Left colon (tissue), 2 donors: Measurements from ENCODE around the gene ADARB2. TPM values are rescaled to one million over a fixed set of nuclear protein-coding genes. Genes with fewer than 3 reads are reported as not detected.

Experiments used
- ATAC-seq: fragments of 200-7000 bp; cut with Tn5 transposase; one replicate; pipeline ENCODE4 v1.9.1; 2020; ENCODE audit warnings: mild to moderate bottlenecking, moderate library complexity
- DNase-seq, 2 donors: peaks; one replicate each; pipeline ENCODE4 v3.0.0-alpha.2; 2020
- intact Hi-C, 2 donors: fragments of 100-400 bp; cut with DNase I in 1 of 2; cut with micrococcal nuclease in 1 of 2; formaldehyde crosslinking; loops; one replicate each; pipeline versions ENCODE4 v1.11.2 to v1.14.0; 2022; cut with DNase I, micrococcal nuclease
- total RNA-seq, 2 donors: library from RNA; stranded (reverse); fragmentation: NEBNext Ultra II Directional; extraction: Animal tissue kit (Norgen Biotek cat#: 25700); gene quantifications; one replicate each; pipeline ENCODE4 v1.2.1, GENCODE V29; 2021
- donor health status: DM: no; HTN: no; CAD: no.
- donor health status: DM: yes; HTN: yes; CAD: no.

The ADARB2 gene
- total RNA-seq, 2 donors from 2014 or later, result 0.21 to 0.73 TPM

DNA sequence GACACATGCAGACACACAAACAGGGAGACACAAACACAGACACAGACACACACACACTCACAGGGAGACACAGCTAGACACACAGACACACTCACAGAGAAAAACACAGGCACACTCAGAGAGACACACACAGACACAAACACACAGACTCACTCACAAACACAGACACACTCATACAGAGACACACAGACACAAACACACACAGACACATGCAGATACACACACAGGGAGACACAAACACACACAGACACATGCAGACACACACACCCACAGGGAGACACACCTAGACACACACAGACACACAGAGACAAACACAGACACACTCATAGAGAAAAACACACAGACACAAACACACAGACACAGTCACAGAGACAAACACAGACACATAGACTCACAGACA, 67.9 kb downstream of the ADARB2 start:
- intact Hi-C loops, result no loop called here

GRCh38 chr10:1668399-1668798, 68.9 kb downstream of the ADARB2 start:
- ATAC-seq (no peak), DNase-seq (peak in 1 of 2 donors; percentile 4)
- intact Hi-C loops, result no loop called here

More for the DNA sequence above, 67.9 kb downstream of the ADARB2 start:
- DNase-seq (no peak), ATAC-seq (no peak)

GRCh38 chr10:1667392-1667791, 69.9 kb downstream of the ADARB2 start:
- ATAC-seq (no peak), DNase-seq (no peak)
- intact Hi-C loops, result no loop called here

DNA sequence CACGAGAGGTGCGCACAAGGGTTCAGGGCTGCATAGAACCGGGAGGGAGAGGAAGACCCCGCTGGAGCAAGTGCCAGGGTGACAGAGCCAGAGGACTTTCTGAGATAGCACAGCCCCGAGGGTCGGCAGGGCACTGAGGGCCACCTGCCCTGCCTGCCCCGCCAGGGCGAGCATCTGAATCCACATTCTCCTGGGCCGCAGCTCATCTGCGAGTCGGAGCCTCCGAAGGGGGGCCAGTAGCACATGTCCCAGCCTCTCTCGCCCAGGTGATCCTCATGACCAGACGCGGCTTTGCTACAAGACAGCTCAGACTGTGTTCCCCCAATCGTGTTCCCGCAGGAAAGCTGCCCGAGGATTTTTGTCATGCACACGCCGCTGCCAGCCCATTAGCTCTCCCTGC, 71.2 kb downstream of the ADARB2 start:
- no peak for ATAC-seq
- peak in 1 of 2 donors; percentile 4 for DNase-seq
- intact Hi-C loops, result no loop called here

- intact Hi-C loops, result no loop called here
- DNase-seq (peak in 1 of 2 donors; percentile 18), ATAC-seq (no peak)
These were observed 71.6 kb downstream of the ADARB2 start for GRCh38 chr10:1665681-1666080.

- ATAC-seq (no peak), DNase-seq (peak in 1 of 2 donors; percentile 9)
- intact Hi-C loops, result no loop called here
These were observed 72.2 kb downstream of the ADARB2 start for GRCh38 chr10:1665021-1665661.

DNA sequence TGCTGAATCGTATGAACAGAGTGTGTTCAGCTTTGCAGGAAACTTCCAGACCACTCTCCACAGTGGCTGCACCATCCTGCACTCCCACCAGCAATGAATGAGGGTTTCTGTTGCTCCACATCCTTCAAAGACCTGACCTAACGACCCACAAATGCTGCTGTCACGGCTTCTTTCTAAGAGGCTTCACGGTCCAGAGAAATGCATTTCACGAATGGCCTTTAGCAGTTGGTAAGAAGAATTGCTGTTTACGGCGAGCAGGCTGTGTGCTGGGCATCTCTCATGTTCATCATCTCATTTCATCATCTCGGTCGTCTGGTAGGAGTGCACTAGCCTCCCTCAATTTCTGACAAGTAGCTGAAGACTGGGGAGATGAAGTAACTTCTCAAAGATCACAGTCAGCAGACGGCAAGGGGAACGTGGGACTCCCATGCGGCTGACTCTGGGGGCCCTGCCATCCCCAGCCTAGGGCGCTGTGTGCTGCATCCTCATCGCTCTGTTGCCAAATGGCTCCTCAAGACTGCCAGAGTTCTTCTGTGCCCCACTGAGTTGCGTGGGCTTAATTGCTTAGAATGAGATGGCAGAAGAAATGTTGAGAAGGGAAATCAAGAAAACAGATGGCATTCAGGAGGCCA, 72.9 kb downstream of the ADARB2 start:
- intact Hi-C loops, result no loop called here
- no peak for ATAC-seq
- DNase-seq, result peak in 1 of 2 donors; percentile 0

- ATAC-seq (no peak), DNase-seq (peak in 1 of 2 donors; percentile 2)
- intact Hi-C loops, result no loop called here
These were observed 74.1 kb downstream of the ADARB2 start for GRCh38 chr10:1663226-1663625.

DNA sequence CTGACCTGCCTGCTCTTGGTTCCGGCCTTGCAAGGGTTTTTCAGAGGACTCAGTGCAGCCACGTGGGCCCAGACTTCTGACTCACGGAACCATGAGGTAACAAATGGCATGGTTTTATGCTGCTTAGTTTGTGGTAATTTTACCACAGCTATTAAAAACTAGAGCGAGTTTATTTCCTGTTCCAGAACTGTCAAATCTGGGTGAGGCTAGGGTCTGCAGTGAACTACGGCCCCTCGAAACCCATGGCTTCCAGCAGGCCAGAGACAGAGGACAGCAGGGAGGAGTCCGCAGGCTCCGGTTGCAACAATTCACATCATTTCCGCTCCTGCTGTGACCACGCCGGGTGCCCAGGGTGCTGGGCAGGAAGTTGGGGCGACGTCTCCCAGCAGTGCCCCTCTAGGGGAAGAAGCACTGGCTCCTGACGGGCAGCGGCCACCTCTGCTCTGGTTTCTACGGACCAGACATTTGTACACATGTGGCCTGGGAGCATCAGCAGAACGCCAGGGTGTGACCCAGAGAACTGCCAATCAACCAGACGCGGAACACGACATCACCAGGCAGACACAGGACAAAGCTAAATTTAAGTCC, 74.8 kb downstream of the ADARB2 start:
- DNase-seq, result peak in 1 of 2 donors; percentile 19
- intact Hi-C loops, result no loop called here
- no peak for ATAC-seq

- DNase-seq (peak in 1 of 2 donors; percentile 21), ATAC-seq (no peak)
- intact Hi-C loops, result no loop called here
These were observed 75.4 kb downstream of the ADARB2 start for GRCh38 chr10:1661859-1662437.

DNA sequence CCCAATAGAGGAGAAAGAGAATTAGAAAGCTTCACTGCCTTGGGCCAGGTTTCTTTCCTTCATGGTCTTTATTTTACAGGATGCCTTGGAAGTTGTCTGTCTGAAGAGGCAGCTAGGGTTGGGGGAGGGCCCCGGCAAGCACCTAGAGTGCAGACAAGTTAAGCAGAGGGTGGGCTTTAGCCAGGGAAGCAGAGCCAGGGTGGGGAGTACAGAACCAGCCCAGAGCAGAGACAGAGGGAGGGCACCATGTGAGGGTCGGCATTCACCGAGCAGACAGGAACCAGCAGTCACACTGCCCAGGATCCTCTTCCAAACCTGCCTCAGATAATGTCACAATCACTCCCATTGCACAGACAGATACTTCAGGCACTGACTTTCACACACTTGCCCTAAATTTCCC, 75.9 kb downstream of the ADARB2 start:
- intact Hi-C loops, result no loop called here
- peak in 1 of 2 donors; percentile 2 for DNase-seq
- ATAC-seq, result no peak

- no peak for DNase-seq
- intact Hi-C loops, result no loop called here
- ATAC-seq, result no peak
These were observed 76.5 kb downstream of the ADARB2 start for GRCh38 chr10:1660815-1661214.

GRCh38 chr10:1660386-1660785, 76.9 kb downstream of the ADARB2 start:
- intact Hi-C loops, result no loop called here
- DNase-seq, result no peak
- ATAC-seq, result no peak

GRCh38 chr10:1659221-1659791, 78.0 kb downstream of the ADARB2 start:
- intact Hi-C loops, result no loop called here
- no peak for ATAC-seq
- peak in 1 of 2 donors; percentile 21 for DNase-seq

- intact Hi-C loops, result no loop called here
- DNase-seq (no peak), ATAC-seq (no peak)
These were observed 78.7 kb downstream of the ADARB2 start for GRCh38 chr10:1658658-1659057.

- intact Hi-C loops, result no loop called here
- ATAC-seq, result no peak
- peak in 1 of 2 donors; percentile 4 for DNase-seq
These were observed 79.8 kb downstream of the ADARB2 start for GRCh38 chr10:1657479-1657878.

DNA sequence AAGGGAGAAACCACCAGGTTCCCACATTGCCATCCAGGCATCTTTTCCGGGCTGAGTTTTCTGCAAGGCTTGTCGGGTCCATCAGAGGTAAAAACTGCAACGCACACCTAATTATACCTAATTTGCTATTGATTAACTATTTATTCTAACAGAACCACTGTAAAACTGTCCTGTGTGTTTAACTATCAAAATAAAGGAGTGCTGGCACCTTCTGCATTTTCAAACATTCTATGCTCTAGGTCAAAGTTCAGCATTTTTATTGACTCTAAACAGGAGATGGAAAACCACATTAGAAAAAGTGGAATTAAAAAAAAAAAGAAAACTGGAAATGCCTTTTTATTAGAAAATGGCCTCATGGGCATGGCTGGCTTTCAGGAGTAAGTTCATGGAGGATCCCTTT, 82.0 kb downstream of the ADARB2 start:
- intact Hi-C loops, result no loop called here
- ATAC-seq (peak; percentile 74), DNase-seq (no peak)

- DNase-seq (peak; percentile 21 to 24), ATAC-seq (peak; percentile 70)
These were observed 82.4 kb downstream of the ADARB2 start for GRCh38 chr10:1654811-1655356.

GRCh38 chr10:1654247-1654646, 83.1 kb downstream of the ADARB2 start:
- no peak for ATAC-seq
- intact Hi-C loops, result no loop called here
- peak in 1 of 2 donors; percentile 13 for DNase-seq

More at GRCh38 chr10:1654811-1655356, 82.4 kb downstream of the ADARB2 start:
- intact Hi-C loops, result no loop called here
